T follicular helper cell (primary cell): Measurements from ENCODE around the gene MMP25.
"Not testable (repeated sequence)": the region's sequence is repeated elsewhere in the genome, so short reads cannot be mapped to it uniquely, and the experiment has no call there.

Source experiments
- DNase-seq: peaks from one replicate; pipeline ENCODE4 v3.0.0-alpha.2; 2020; ENCODE audit warnings: low read depth

Gene MMP25

GRCh38 chr16:3073448-3073847, 27.1 kb downstream of the MMP25 start:
- no peak for DNase-seq

GRCh38 chr16:3074860-3075522, 28.6 kb downstream of the MMP25 start:
- peak; percentile 73 for DNase-seq

GRCh38 chr16:3075523-3075915, 29.2 kb downstream of the MMP25 start:
- DNase-seq = no peak

- DNase-seq = not testable (repeated sequence)
These were observed 29.6 kb downstream of the MMP25 start for GRCh38 chr16:3075946-3076345.

- no peak for DNase-seq
These were observed 30.2 kb downstream of the MMP25 start for GRCh38 chr16:3076577-3076976.

- DNase-seq = no peak
These were observed 33.7 kb downstream of the MMP25 start for GRCh38 chr16:3080024-3080423.

GRCh38 chr16:3081957-3082356, 35.6 kb downstream of the MMP25 start:
- not testable (repeated sequence) for DNase-seq

- not testable (repeated sequence) for DNase-seq
These were observed 37.0 kb downstream of the MMP25 start for GRCh38 chr16:3083408-3083807.

- no peak for DNase-seq
These were observed 38.1 kb downstream of the MMP25 start for GRCh38 chr16:3084491-3084890.

GRCh38 chr16:3084969-3085670, 38.8 kb downstream of the MMP25 start:
- no peak for DNase-seq

- DNase-seq = no peak
These were observed 39.7 kb downstream of the MMP25 start for GRCh38 chr16:3085868-3086595.

- no peak for DNase-seq
These were observed 40.4 kb downstream of the MMP25 start for GRCh38 chr16:3086596-3087242.

GRCh38 chr16:3087243-3088235, 41.2 kb downstream of the MMP25 start:
- no peak for DNase-seq

GRCh38 chr16:3088450-3088849, 42.1 kb downstream of the MMP25 start:
- no peak for DNase-seq

- no peak for DNase-seq
These were observed 42.8 kb downstream of the MMP25 start for GRCh38 chr16:3088925-3089716.

- DNase-seq = no peak
These were observed 43.6 kb downstream of the MMP25 start for GRCh38 chr16:3089717-3090592.

GRCh38 chr16:3091551-3091950, 45.2 kb downstream of the MMP25 start:
- DNase-seq = no peak

GRCh38 chr16:3092501-3092941, 46.2 kb downstream of the MMP25 start:
- no peak for DNase-seq

- peak; percentile 43 for DNase-seq
These were observed 48.1 kb downstream of the MMP25 start for GRCh38 chr16:3094289-3095027.
